Ishikawa (cell line): ENCODE data around the gene CHST14.

Experiments
- CEBPB ChIP-seq: IDR thresholded peaks from 2 replicates; pipeline ENCODE4 v1.6.1; 2012
- CREB1 ChIP-seq: IDR thresholded peaks from 2 replicates; pipeline ENCODE4 v1.6.1; 2012; ENCODE audit warnings: low read depth
- EGR1 ChIP-seq: IDR thresholded peaks from 2 replicates; pipeline ENCODE4 v1.6.1; 2012
- EP300 ChIP-seq: IDR thresholded peaks from 2 replicates; pipeline ENCODE4 v1.6.1; 2012; ENCODE audit warnings: borderline replicate concordance
- FOXM1 ChIP-seq: IDR thresholded peaks from 2 replicates; pipeline ENCODE4 v1.6.1; 2012; ENCODE audit warnings: low read depth, borderline replicate concordance
- RAD21 ChIP-seq: IDR thresholded peaks from 2 replicates; pipeline ENCODE4 v1.6.1; 2012; ENCODE audit warnings: low read depth
- TCF12 ChIP-seq: IDR thresholded peaks from 2 replicates; pipeline ENCODE4 v1.6.1; 2012; ENCODE audit warnings: low read depth
- YY1 ChIP-seq: IDR thresholded peaks from 2 replicates; pipeline ENCODE4 v1.6.1; 2012; ENCODE audit warnings: low read depth
- TF ChIP-seq, protein P1 (sequence below): IDR thresholded peaks from 2 replicates; pipeline ENCODE4 v1.6.1; 2012

DNA sequence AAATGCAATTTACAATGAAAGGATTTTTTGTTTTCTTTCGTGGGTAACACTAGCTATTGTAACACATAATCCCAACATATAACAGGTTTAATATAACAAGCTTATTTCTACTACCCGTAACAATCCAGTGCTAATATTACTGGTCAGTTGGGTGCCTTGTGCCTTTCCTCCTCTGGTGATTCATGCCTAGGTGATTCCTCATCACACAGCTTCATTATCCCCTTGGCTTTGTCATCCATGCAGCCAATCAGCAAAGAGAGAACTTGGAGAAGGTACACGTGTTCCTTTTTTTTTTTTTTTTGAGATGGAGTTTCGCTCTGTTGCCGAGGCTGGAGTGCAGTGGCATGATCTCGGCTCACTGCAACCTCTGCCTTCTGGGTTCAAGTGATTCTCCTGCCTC, 30.7 kb downstream of the CHST14 start:
- TF ChIP-seq FOXM1 (no peak), EP300 (no peak), TCF12 (no peak), CREB1 (no peak), YY1 (no peak), EGR1 (no peak), RAD21 (no peak), CEBPB (no peak)
- TF ChIP-seq, protein P1, sequence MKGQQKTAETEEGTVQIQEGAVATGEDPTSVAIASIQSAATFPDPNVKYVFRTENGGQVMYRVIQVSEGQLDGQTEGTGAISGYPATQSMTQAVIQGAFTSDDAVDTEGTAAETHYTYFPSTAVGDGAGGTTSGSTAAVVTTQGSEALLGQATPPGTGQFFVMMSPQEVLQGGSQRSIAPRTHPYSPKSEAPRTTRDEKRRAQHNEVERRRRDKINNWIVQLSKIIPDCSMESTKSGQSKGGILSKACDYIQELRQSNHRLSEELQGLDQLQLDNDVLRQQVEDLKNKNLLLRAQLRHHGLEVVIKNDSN, result no peak
